SK-N-SH treated with all-trans-retinoic acid at 6 μM for 48 hours (cell line): ENCODE results near the gene KCNJ13.
"Not testable (repeated sequence)": the region's sequence is repeated elsewhere in the genome, so short reads cannot be mapped to it uniquely, and the experiment has no call there.

Experiments used
- ATAC-seq: fragments of 200-7000 bp; cut with Tn5 transposase; 3 replicates; pipeline ENCODE4 v1.9.1; 2020; ENCODE audit warnings: mild to moderate bottlenecking, moderate library complexity
- CREB5 ChIP-seq: fragments of 250-450 bp; sonication (Bioruptor Pico); IDR thresholded peaks from 2 replicates; pipeline ENCODE4 v1.5.1; 2020; ENCODE audit warnings: low read depth, mild to moderate bottlenecking, moderate library complexity
- CSRNP3 ChIP-seq: fragments of 250-450 bp; sonication (Bioruptor Pico); IDR thresholded peaks from 2 replicates; pipeline ENCODE4 v1.5.1; 2021; ENCODE audit warnings: mild to moderate bottlenecking, moderate library complexity
- POU6F1 ChIP-seq: fragments of 250-450 bp; sonication (Bioruptor Pico); IDR thresholded peaks from 2 replicates; pipeline ENCODE4 v1.8.0; 2021; ENCODE audit warnings: low read depth, mild to moderate bottlenecking, moderate library complexity, borderline replicate concordance
- PPARA ChIP-seq: fragments of 250-450 bp; sonication (Bioruptor Pico); IDR thresholded peaks from 2 replicates; pipeline ENCODE4 v1.5.0; 2020; ENCODE audit warnings: mild to moderate bottlenecking, borderline replicate concordance
- RARB ChIP-seq: fragments of 250-450 bp; sonication (Bioruptor Pico); IDR thresholded peaks from 2 replicates; pipeline ENCODE4 v1.8.0; 2021; ENCODE audit warnings: mild to moderate bottlenecking, moderate library complexity
- SNAI2 ChIP-seq: fragments of 250-450 bp; sonication (Bioruptor Pico); IDR thresholded peaks from 2 replicates; pipeline ENCODE4 v1.5.0; 2020; ENCODE audit warnings: mild to moderate bottlenecking, moderate library complexity
- TOX ChIP-seq: fragments of 250-450 bp; sonication (Bioruptor Pico); IDR thresholded peaks from 2 replicates; pipeline ENCODE4 v1.8.0; 2021; ENCODE audit warnings: mild to moderate bottlenecking, moderate library complexity, borderline replicate concordance
- ZFP3 ChIP-seq: fragments of 250-450 bp; sonication (Bioruptor Pico); IDR thresholded peaks from 2 replicates; pipeline ENCODE4 v1.5.0; 2020; ENCODE audit warnings: mild to moderate bottlenecking, moderate library complexity
- ZNF70 ChIP-seq: fragments of 450-650 bp; formaldehyde crosslinking; IDR thresholded peaks from 2 replicates; pipeline ENCODE4 v1.5.0; 2020; ENCODE audit warnings: mild to moderate bottlenecking, moderate library complexity
- ZNF8 ChIP-seq: fragments of 450-650 bp; formaldehyde crosslinking; IDR thresholded peaks from 2 replicates; pipeline ENCODE4 v1.5.0; 2020; ENCODE audit warnings: mild to moderate bottlenecking, moderate library complexity
- TF ChIP-seq, protein P1 (sequence below): fragments of 250-450 bp; sonication (Bioruptor Pico); IDR thresholded peaks from 2 replicates; pipeline ENCODE4 v1.8.0; 2020; ENCODE audit warnings: mild to moderate bottlenecking, moderate library complexity, borderline replicate concordance

The KCNJ13 gene

DNA sequence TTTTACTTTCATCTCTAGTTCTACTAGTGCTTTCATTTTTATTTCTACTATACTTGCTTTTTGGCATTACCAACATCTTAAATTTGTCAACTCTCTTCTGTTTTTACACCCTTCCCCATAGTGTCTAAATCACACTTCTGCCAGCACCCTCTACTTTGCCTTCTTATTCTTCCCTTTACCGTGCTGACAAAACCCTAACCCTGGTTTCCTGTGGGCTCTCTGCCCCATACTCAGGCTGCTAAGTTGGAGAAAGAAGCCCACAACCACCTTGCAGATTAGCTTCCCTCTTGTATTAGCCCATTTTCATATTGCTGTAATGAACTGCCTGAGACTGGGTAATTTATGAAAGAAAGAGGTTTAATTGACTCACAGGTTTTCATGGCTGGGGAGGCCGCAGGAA, 54.5 kb downstream of the KCNJ13 start (continued):
- TF ChIP-seq CREB5 (CRISPR knock-in tag) (no peak), ZNF70 (no peak), ZNF8 (CRISPR knock-in tag) (no peak), CSRNP3 (CRISPR knock-in tag) (no peak), PPARA (no peak)
- TF ChIP-seq, all 23 proteins: peak for 0

DNA sequence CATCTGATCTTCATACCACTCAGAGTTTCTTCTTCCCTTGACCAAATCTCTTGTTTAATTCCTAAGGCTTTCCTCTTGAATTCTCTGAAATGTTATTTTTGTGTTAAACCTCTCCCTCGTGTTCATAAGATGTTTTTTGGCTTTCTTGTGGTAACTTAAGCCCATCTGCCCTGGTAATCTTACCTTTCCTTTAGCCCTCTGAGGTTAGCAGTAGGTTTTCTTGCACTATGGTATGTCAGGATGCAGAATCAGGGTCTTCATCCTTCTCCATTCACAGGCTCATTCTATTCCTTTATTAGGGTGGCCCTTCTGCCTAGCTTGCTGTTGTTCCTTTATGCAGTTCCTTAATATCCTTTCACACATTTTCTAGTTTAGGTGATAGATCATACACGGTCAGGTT, 55.1 kb downstream of the KCNJ13 start:
- no peak for ATAC-seq
- TF ChIP-seq SNAI2 (CRISPR knock-in tag) (no peak), ZFP3 (no peak), ZNF8 (CRISPR knock-in tag) (no peak), TOX (CRISPR knock-in tag) (no peak), POU6F1 (CRISPR knock-in tag) (no peak), RARB (no peak)
- TF ChIP-seq, protein P1, sequence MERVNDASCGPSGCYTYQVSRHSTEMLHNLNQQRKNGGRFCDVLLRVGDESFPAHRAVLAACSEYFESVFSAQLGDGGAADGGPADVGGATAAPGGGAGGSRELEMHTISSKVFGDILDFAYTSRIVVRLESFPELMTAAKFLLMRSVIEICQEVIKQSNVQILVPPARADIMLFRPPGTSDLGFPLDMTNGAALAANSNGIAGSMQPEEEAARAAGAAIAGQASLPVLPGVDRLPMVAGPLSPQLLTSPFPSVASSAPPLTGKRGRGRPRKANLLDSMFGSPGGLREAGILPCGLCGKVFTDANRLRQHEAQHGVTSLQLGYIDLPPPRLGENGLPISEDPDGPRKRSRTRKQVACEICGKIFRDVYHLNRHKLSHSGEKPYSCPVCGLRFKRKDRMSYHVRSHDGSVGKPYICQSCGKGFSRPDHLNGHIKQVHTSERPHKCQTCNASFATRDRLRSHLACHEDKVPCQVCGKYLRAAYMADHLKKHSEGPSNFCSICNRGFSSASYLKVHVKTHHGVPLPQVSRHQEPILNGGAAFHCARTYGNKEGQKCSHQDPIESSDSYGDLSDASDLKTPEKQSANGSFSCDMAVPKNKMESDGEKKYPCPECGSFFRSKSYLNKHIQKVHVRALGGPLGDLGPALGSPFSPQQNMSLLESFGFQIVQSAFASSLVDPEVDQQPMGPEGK = no peak

GRCh38 chr2:232720056-232720455, 56.3 kb downstream of the KCNJ13 start:
- ATAC-seq = not testable (repeated sequence)
